ENCODE results near the gene SERPINA3.
"Not testable (repeated sequence)": the region's sequence is repeated elsewhere in the genome, so short reads cannot be mapped to it uniquely, and the experiment has no call there.

SERPINA3 gene

DNA sequence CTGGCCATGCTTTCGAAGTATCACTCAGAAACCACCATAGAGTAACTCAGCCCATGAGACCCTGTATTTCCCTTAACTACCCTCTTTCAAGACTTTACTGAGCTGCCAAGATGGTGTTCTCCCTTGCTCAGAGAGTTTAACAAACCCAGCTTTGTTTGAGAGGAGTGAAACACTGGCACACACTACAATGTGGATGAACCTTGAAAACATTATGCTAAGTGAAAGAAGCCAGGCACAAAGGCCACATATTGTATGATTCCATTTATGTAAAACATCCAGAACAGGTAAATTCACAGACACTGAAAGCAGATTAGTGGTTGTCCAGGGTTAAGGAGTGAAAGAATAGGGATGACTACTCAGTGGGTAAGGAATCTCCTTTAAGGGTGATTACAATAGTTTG lies 18.9 kb downstream of the SERPINA3 start:
- DNase-seq (ENCODE audit: insufficient read length, low spot score) (no peak), FAIRE-seq (no peak)

DNA sequence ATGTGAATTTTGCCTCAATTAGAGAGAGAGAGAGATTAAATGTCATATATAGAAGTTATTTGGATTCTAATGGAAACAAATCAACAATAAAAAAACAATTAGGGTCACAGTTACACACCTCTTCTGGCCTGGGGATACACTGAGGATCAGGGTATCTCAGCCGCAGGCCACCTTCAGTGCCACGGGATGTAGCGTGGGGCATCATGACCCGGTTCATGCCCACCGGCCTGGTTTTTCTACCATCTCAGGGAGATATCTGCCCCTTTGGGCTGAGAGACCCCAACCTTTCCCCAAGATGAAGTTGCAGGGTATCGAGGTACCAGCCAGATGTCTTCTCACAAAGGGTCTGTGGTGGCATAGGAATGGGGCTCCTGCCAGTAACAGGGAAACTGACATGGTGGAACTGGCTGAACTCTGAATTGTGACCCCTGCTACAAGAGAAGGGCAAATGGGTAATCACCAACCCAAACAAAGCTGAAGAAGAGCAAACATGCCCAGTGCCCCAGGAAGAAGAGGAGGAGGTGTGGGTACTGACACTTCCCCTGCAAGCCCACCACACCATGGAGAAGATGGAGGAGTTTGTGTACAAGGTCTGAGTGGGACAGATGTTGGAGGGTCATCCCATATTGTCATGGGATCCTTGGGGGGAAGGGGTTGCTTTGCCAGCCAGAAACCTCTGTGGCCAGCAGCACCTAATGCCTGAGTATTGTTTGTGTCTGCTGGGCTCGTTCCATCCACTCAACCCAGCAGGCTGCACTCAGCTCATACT lies 19.5 kb downstream of the SERPINA3 start:
- DNase-seq (ENCODE audit: insufficient read length, low spot score) (no peak), FAIRE-seq (no peak)

GRCh38 chr14:94632305-94632590 lies 20.1 kb downstream of the SERPINA3 start:
- no peak for DNase-seq (ENCODE audit: insufficient read length, low spot score)
- FAIRE-seq, result no peak

DNA sequence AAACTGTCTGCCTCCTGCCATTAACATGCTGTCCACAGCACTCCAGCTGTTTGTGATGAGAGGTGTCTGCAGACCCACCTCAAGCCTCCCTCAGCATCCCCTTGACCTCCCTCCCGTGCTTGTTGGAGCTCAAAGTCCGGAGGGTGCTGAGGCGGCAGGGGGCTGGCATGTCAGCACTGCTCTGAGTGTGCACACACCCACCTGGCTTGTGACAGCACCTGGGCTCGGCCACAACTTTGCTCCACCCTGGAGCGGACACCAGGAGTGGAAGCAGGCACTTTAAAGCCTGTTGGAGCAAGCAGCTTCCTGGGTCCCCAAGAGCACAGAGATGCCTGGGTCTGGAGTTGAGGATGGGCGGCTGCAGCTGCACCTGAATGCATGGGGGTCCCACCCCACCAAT lies 20.9 kb downstream of the SERPINA3 start:
- no peak for DNase-seq (ENCODE audit: insufficient read length, low spot score)
- no peak for FAIRE-seq

- no peak for DNase-seq (ENCODE audit: insufficient read length, low spot score)
- no peak for FAIRE-seq
These were observed 23.0 kb downstream of the SERPINA3 start for GRCh38 chr14:94635154-94635553.

- DNase-seq (ENCODE audit: insufficient read length, low spot score), result no peak
These were observed 24.7 kb downstream of the SERPINA3 start for GRCh38 chr14:94636744-94637412.

DNA sequence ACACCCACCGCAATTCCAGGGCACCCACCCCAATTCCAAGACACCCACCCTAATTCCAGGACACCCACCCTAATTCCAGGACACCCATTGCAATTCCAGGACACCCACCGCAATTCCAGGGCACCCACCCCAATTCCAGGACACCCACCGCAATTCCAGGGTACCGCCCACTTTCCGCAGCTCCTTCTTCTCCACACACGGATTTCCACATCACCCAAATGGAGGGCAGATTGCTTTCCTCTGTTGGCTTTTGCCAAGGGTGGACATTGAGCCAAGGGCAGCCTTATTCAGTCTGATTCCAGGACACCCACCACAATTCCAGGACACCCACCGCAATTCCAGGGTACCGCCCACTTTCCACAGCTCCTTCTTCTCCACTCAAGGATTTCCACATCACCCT lies 25.6 kb downstream of the SERPINA3 start:
- not testable (repeated sequence) for FAIRE-seq; DNase-seq (ENCODE audit: insufficient read length, low spot score)

More at GRCh38 chr14:94636744-94637412, 24.7 kb downstream of the SERPINA3 start:
- FAIRE-seq, result no peak

- FAIRE-seq (no peak), DNase-seq (ENCODE audit: insufficient read length, low spot score) (no peak)
These were observed 26.1 kb downstream of the SERPINA3 start for GRCh38 chr14:94638339-94638738.

DNA sequence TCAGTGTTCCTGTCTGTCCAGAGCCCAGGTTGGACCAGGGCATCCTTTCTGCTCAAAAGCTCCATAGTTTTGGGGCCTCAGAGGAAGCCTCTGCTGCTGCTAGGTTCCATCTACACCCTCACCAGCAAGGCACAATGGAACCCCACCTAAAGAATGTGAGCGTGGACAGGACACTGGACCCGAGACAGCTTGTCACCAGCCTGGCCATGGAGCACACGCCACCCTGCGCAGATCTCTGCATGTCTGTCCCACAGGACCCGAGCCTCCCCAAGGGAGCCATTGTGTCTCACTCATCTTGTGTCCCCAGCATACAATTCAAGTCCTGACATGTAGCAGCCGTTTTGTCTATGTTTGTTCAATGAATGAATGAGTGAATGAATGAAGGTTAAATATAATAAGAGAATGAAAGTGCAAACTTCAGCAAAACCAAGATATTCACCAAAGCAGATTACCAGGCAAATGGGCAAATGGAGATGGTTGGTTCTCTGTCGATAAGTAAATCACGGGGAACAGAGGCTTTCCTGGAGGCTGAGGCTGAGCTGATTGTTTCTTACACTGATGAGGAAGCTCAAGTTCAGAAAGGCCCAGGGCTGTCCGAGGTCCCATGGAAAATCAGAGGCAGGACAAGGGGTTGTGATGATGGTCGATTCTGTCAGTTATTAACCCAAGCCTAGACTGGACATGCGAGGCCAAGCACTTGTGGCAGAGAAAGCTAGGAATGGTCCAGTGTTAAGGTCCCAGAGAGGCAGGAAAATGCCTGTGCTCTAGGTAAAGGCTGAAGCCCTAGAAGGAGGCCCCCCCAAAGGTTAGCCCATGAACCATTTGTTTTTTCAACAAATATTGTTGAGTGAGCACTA lies 27.0 kb downstream of the SERPINA3 start:
- no peak for DNase-seq (ENCODE audit: insufficient read length, low spot score)
- FAIRE-seq, result no peak

- DNase-seq (ENCODE audit: insufficient read length, low spot score), result no peak
- FAIRE-seq, result no peak
These were observed 28.8 kb downstream of the SERPINA3 start for GRCh38 chr14:94640721-94641631.

DNA sequence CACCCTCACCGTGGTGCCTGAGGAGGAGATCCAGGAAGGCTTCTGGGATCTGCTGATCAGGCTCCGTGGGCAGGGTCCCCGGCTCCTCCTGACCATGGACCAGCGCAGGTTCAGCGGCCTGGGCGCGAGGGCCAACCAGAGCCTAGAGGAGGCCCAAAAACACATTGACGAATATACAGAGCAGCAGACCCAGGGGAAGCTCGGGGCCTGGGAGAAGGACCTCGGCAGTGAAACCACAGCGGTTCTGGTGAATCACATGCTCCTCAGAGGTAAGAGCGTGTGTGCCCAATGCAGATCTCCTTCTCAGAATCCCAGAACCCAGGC lies 29.4 kb downstream of the SERPINA3 start:
- FAIRE-seq (no peak), DNase-seq (ENCODE audit: insufficient read length, low spot score) (no peak)

DNA sequence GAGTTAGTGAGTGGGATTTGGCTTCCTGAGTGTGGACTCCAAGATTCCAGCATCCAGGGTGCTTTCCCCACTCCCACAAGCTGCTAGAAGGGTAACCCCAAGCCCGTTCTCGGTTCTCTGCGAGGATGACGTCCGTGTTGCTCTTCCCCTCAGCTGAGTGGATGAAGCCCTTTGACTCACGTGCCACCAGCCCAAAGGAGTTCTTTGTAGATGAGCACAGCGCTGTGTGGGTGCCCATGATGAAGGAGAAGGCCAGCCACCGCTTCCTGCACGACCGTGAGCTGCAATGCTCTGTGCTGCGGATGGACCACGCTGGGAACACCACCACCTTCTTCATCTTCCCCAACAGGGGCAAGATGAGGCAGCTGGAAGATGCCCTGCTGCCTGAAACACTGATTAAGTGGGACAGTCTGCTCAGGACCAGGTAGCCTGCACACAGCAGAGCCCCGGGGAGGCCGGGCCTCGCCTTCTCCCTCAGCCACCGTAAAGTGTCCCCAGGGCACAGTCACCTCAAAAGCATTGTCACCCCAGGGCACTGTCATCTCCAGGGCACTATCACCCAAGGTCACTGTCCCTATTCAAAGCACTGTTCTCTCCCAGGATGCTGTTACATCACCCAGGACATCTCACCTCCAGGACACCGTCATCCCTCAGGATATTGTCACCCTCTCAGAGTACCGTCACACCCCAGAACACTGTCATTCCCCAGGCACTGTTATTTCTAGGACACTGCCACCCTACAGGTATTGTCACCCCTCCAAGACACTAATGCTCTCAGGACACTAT lies 31.3 kb downstream of the SERPINA3 start:
- FAIRE-seq, result no peak
- DNase-seq (ENCODE audit: insufficient read length, low spot score), result no peak

GRCh38 chr14:94644102-94644535 lies 31.9 kb downstream of the SERPINA3 start:
- DNase-seq (ENCODE audit: insufficient read length, low spot score), result no peak
- FAIRE-seq, result no peak

GRCh38 chr14:94646066-94646465 lies 33.9 kb downstream of the SERPINA3 start:
- DNase-seq (ENCODE audit: insufficient read length, low spot score) (no peak), FAIRE-seq (no peak)

- DNase-seq (ENCODE audit: insufficient read length, low spot score) (no peak), FAIRE-seq (no peak)
These were observed 34.3 kb downstream of the SERPINA3 start for GRCh38 chr14:94646481-94646880.

GRCh38 chr14:94648801-94649200 lies 36.6 kb downstream of the SERPINA3 start:
- DNase-seq (ENCODE audit: insufficient read length, low spot score) (no peak), FAIRE-seq (no peak)

GRCh38 chr14:94649543-94650443 lies 37.6 kb downstream of the SERPINA3 start:
- FAIRE-seq, result no peak

GRCh38 chr14:94650444-94650775 lies 38.2 kb downstream of the SERPINA3 start:
- DNase-seq (ENCODE audit: insufficient read length, low spot score) (no peak), FAIRE-seq (no peak)

More at GRCh38 chr14:94649543-94650443, 37.6 kb downstream of the SERPINA3 start:
- DNase-seq (ENCODE audit: insufficient read length, low spot score), result no peak

Data from GM19239 (cell line).